Middle frontal gyrus (tissue), 1 donor: Measurements from ENCODE around the gene RAD51B.

Source experiments
- DNase-seq: peaks from one replicate; pipeline ENCODE4 v3.0.0-alpha.2; 2015; ENCODE audit warnings: low spot score; ENCODE audit errors: extremely low spot score

RAD51B gene

GRCh38 chr14:68231898-68232297 lies 412.3 kb downstream of the RAD51B start:
- no peak for DNase-seq

GRCh38 chr14:68232300-68233055 lies 412.9 kb downstream of the RAD51B start:
- no peak for DNase-seq

DNA sequence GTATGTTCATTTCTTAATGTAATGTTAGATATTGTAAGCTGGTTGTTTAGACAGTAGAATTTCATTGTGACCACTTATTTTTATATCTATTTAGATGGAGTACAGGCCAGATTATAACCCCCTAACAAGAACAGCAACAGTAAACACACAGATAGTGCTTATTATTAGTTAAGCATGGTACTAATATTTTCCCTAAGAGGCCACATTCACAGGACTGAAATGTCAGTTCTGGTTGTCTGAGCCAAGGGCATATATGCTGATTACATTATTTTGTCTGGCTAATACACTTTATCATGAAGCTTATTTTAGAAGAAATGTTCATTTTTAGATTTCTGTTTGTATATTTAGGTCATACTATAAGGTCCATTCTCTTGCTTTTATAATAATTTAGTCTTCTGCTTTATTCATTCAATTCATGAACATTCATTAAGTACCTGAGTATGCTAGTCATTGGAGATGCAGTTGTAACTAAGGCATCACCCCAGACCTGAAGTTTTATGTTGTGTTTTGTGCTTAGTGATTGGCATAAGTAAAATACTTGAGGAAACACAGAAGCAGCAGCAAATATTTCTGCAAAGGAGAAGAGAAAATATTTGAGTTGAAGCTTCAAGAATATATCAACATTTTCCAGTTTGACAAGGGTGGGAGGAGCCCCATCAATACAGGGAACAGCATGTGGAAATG lies 413.7 kb downstream of the RAD51B start:
- no peak for DNase-seq

DNA sequence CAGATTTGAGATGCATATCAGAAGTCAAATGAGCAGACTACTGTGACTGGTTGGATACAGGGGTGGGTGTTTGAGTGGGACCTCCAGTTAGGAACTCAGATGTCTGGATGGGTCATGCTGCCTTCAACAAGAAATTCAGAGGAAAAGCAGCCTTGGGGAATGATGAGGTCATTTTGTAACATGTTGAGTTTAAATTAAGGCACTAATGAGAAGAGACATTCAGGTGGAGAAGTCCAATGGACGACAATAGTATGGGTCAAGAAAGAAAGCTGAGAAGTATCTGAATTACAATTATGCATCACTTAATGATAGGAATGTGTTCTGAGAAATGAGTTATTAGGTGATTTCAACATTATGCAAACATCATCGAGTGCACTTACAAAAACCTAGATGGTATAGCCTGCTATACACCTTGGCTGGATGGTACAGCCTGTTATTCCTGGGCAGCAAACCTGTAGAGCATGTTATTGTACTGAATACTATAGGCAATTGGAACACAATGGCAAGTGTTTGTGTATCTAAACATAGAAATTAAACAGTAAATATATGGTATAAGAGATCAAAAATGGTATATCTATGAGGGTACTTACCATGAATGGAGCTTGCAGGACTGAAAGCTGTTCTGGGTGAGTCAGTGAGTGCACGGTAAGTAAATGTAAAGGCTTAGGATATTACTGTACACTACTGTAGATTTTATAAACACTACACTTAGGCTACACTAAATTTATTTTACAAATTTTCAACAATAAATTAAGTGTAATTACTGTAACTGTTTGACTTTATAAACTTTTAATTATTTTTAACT lies 414.7 kb downstream of the RAD51B start:
- DNase-seq = no peak

DNA sequence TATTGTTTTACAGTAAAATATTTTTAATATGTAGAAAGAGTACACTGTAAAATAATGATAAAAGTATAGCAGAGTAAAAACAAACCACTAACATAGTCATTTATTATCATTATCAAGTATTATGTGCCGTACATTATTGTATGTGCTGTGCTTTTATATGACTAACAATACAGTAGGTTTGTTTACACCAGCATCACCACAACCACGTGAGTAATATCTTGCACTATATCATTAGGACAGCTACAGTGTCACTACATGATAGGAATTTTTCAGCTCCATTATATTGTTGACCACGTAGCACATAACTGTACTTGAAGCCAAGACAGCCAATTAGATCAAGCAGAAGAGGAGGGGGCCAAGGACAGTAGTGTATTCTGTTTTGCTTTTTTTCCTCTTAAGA lies 415.4 kb downstream of the RAD51B start:
- no peak for DNase-seq

DNA sequence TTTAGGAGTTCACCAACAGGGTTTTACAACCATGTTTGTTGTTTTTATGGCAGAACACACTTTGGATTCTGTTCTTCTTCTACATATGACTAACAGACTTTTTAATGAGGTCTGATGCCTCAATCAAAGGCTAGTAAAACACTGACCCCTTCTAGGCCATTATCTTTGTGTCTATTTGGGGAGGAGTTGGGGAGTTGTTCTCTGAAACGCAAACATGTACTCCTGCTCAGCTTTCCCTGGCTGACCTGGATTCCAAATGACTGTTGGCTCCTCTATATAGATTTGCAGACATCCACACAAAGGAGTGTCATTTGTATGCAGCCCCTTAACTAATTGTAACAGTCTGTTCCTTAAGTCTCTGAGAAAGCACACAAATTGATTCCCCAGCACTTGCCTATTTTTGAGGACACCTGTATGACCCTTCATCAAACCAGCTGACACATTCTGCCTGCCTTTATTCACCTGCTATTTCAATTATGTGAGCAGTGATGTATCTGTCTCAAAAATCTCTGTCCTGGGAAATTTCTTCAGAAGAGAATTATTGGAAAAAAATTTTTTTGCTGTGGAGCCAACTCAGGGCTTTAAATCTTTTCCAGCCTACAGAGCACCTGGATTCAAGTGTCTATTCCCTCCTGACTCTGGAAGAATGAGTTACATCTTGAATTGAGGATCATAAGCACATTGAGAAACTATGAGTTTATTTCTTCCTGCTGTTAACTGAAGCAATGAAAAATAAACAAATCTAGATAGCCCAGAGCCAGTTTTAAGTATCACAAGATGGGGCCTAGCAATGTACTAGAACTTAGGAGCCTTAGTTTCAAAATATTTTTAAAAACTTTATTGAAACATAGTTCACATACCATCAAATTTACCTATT lies 417.2 kb downstream of the RAD51B start:
- DNase-seq = no peak

GRCh38 chr14:68238551-68238950 lies 419.0 kb downstream of the RAD51B start:
- DNase-seq = no peak

DNA sequence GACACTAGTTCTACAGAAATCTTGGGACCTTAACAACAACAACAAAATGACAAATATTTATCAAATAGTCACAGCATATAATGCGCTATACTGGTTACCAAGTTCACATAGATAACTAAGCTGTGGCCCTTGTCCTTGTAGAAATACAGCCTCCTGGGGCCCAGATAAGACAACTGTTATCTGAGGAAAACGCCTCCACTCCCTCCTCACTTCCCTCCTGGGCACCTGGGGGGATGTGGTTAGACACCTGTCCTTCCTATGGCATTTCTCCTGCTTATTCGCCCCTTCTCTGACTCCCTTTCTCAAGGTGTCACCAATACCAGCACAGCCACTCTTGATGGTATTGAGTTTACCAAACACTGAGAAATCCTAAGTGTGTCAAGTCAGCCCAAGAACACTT lies 419.4 kb downstream of the RAD51B start:
- DNase-seq = no peak

DNA sequence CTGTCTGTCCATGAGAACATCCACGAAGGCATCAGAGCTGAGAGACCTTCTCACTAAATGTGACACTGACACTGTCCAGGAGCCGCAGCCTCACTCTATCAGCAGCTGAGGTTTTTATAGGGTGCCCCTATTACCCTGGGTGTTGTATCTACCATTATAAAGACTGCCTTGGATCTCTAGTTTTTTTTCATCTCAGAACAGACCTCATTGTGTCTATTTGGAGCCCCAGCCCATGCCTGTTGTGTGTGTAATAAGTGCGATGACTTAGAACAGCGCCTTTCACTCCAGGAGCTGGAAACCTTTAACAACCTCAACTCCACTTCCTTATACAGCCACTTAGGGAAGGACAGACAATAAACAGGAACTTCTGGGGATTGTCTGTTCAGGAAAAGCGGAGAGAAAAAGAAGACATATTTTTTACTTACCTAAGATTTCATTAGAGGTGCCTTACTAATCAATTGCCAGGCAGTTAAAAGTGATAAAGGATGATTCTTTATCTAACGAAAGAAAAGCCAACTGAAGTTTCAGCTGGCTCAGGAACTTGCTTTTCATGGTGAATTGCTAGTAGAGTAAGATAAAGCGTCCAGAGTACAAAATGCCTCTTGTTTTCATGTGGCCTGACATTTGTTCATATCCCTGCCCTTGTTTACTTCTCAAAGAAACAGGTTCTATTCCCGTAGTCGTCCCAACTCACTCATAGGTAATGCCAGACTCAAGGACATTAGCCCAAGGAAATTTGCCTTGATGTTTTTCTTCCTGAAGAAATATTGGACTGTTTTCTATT lies 420.6 kb downstream of the RAD51B start:
- no peak for DNase-seq

DNA sequence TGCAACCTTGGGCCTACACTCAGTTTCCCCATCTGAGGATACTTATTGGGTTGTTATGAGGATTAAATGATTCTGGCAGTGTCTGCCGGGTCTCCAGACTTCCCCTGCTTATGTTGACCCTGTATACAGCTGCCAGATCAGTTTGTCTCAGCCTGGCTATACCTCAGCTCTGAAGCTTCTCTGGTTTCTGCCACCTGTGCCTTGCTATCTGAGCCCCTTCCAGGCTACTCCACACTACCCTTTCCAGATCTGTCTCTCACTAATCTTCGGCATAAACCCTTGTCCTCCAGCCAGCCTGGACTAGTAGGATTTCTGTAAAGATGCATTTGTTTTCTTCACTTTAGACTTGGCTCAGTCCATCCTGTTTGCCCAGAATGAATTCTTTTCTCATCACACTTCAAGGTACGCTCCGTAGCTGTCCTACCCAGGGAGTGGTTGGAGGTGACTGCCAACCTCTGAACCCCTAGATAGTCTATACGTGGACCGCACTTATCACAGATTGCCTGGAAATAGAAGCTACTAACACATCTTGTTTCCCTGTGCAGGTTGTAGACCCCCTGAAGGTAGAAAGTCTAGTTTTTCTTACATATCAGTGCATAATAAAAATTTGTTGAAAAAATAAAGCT lies 422.4 kb downstream of the RAD51B start:
- DNase-seq = no peak

- no peak for DNase-seq
Measured at GRCh38 chr14:68243450-68244010, 424.0 kb downstream of the RAD51B start.

- DNase-seq = no peak
Measured at GRCh38 chr14:68244262-68244980, 424.8 kb downstream of the RAD51B start.

- no peak for DNase-seq
Measured at GRCh38 chr14:68245146-68246073, 425.8 kb downstream of the RAD51B start.

GRCh38 chr14:68246074-68246785 lies 426.7 kb downstream of the RAD51B start:
- no peak for DNase-seq

DNA sequence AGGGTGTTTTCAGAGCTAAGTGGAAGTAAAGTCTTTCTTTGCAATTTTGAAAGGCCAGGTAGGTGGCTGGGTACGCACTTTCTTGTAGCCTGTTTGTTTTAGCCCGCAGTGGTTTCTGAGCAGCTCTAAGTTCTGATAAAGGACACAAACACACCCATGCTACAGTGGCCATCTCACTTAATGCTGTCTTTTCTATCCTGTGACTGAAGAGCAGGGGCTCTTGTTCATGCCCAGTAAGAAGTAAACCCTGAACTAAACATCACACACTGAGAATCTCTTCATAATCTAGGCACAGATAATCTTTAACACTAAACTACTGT lies 427.2 kb downstream of the RAD51B start:
- no peak for DNase-seq

DNA sequence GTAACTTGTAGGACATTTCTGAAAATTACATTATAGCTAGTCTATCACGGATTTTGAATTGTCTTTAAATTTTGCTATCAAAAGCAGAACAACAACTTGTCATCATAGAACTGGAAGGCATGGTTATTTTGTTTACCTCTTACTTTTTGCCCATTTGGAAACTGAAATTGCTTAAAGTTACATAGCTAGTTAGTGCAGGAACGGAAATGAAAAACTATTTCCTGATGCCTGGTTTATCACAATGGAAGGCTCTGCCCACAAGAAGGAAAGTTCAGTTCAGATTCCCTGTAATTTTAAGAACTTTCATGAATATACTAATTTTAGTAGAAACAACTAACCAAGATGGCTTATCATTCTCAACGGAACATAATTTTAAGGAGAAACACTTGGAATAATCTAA lies 427.7 kb downstream of the RAD51B start:
- DNase-seq = no peak

- DNase-seq = no peak
Measured at GRCh38 chr14:68247676-68248268, 428.2 kb downstream of the RAD51B start.
